ENCODE data around the gene INPP5A.

The INPP5A gene

DNA sequence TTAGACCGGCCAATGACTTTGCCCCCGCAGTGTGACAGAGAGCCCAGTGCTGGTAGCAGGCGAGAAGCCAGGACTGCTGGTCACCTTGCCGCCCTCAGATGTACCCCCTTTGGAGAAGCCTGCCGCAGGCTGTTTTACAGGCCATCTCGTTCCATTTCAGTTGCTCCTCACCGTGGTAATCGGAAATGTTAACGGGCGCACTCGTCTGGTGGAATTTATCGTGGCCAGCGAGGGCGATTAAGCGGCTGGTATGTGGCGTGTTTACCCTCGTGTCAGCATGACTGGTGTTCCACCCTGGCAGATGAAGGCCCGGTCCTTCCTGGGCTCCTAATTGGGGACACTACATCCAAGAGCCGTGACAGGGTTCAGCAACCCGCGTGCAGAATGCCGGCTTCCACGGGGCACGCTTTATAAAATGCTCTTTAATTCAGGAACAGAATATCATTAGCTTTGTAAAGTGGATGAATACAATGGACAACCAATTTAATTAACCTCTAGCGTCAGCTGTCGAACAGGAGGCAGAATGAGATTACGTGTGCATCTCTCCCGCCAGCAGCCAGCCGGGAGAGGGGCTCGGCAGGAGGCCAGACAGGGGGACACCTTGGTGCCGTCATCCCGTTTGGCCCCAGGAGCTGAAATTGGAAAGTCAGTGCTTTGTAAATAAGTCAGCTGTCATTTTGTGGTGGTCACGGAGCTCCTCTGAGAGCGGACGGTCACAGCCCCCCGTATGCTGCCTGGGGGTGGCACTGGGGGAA lies 140.1 kb downstream of the INPP5A start:
- TF ChIP-seq YY1 (IDR thresholded peaks at IDR 0.05; ENCODE audit: low read depth) (no peak), FOXM1 (IDR thresholded peaks at IDR 0.05; ENCODE audit: borderline replicate concordance, low read depth) (no peak), MAX (IDR thresholded peaks at IDR 0.05) (peak; percentile 39), ZBTB7A (IDR thresholded peaks at IDR 0.05; ENCODE audit: low read depth) (no peak), EGR1 (IDR thresholded peaks at IDR 0.05) (no peak), CEBPB (IDR thresholded peaks at IDR 0.05) (no peak), CREB1 (IDR thresholded peaks at IDR 0.05; ENCODE audit: low read depth) (no peak), NFIC (IDR thresholded peaks at IDR 0.05) (peak; percentile 66), EP300 (IDR thresholded peaks at IDR 0.05; ENCODE audit: borderline replicate concordance) (peak; percentile 71), TCF12 (IDR thresholded peaks at IDR 0.05; ENCODE audit: low read depth) (peak; percentile 73), RAD21 (IDR thresholded peaks at IDR 0.05; ENCODE audit: low read depth) (no peak), TEAD4 (IDR thresholded peaks at IDR 0.05) (peak; percentile 74), REST (IDR thresholded peaks at IDR 0.05; ENCODE audit: low read depth) (no peak), TAF1 (IDR thresholded peaks at IDR 0.05; ENCODE audit: low read depth) (no peak)
- TF ChIP-seq, protein P1, sequence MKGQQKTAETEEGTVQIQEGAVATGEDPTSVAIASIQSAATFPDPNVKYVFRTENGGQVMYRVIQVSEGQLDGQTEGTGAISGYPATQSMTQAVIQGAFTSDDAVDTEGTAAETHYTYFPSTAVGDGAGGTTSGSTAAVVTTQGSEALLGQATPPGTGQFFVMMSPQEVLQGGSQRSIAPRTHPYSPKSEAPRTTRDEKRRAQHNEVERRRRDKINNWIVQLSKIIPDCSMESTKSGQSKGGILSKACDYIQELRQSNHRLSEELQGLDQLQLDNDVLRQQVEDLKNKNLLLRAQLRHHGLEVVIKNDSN (IDR thresholded peaks at IDR 0.05) = no peak

GRCh38 chr10:132678436-132679216 lies 141.0 kb downstream of the INPP5A start:
- TF ChIP-seq REST (IDR thresholded peaks at IDR 0.05; ENCODE audit: low read depth) = 0 out of 2 replicates have a peak, but pooled peaks have one; percentile 32
- no peak for TF ChIP-seq MAX (IDR thresholded peaks at IDR 0.05)

DNA sequence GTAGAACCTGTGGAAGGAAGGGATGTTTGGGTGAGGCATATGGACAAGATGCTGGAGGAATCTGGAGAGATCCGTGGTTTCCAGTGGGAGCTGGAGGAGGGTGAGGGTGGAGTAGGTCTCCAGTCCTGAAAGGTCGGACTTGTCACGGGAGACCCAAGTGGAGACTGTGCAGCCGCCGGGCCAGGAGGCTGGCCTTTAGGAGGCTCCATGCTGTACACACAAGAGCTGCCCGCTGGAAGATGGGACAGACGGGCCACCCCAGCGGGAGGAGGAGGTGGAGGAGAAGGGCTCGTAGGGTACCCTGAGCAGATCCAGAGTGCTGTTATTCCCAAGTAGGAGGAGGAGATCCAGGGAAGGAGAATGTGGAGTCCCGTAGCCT lies 141.6 kb downstream of the INPP5A start:
- TF ChIP-seq TCF12 (IDR thresholded peaks at IDR 0.05; ENCODE audit: low read depth) = no peak
- TF ChIP-seq ZBTB7A (IDR thresholded peaks at IDR 0.05; ENCODE audit: low read depth) = no peak
- TF ChIP-seq NFIC (IDR thresholded peaks at IDR 0.05) = no peak

GRCh38 chr10:132679640-132680039 lies 142.1 kb downstream of the INPP5A start:
- TF ChIP-seq RAD21 (IDR thresholded peaks at IDR 0.05; ENCODE audit: low read depth) = no peak
- TF ChIP-seq, protein P1 (IDR thresholded peaks at IDR 0.05) = no peak
- TF ChIP-seq NFIC (IDR thresholded peaks at IDR 0.05) = no peak
- no peak for TF ChIP-seq EP300 (IDR thresholded peaks at IDR 0.05; ENCODE audit: borderline replicate concordance)
- no peak for TF ChIP-seq FOXM1 (IDR thresholded peaks at IDR 0.05; ENCODE audit: borderline replicate concordance, low read depth)
- no peak for TF ChIP-seq ZBTB7A (IDR thresholded peaks at IDR 0.05; ENCODE audit: low read depth)
- TF ChIP-seq TAF1 (IDR thresholded peaks at IDR 0.05; ENCODE audit: low read depth) = no peak
- TF ChIP-seq YY1 (IDR thresholded peaks at IDR 0.05; ENCODE audit: low read depth) = no peak
- no peak for TF ChIP-seq EGR1 (IDR thresholded peaks at IDR 0.05)
- TF ChIP-seq REST (IDR thresholded peaks at IDR 0.05; ENCODE audit: low read depth) = no peak
- no peak for TF ChIP-seq TEAD4 (IDR thresholded peaks at IDR 0.05)
- no peak for TF ChIP-seq MAX (IDR thresholded peaks at IDR 0.05)
- no peak for TF ChIP-seq CEBPB (IDR thresholded peaks at IDR 0.05)
- TF ChIP-seq CREB1 (IDR thresholded peaks at IDR 0.05; ENCODE audit: low read depth) = no peak
- TF ChIP-seq TCF12 (IDR thresholded peaks at IDR 0.05; ENCODE audit: low read depth) = no peak
